ENCODE results near the gene DPAGT1. TPM values are rescaled to one million over a fixed set of nuclear protein-coding genes. Genes with fewer than 3 reads are reported as not detected.

The DPAGT1 gene
- total RNA-seq, 2 experiments from 2014 or later = 31.7 to 83.4 TPM

GRCh38 chr11:119117004-119117706 lies 15.5 kb upstream of the DPAGT1 start:
- H3K79me2 ChIP-seq (ENCODE audit: insufficient read depth, low read depth, low read length) = peaks cover 4% of the 10 kb centered on the region; the same call in 1 of the 2 replicates

GRCh38 chr11:119116601-119117000 lies 14.9 kb upstream of the DPAGT1 start:
- Histone ChIP-seq H3K9me2 (ENCODE audit: insufficient read depth, low read length) (no peaks in the 10 kb centered on the region), H3K9me3 (ENCODE audit: low read length) (no peaks in the 10 kb centered on the region), H3K79me2 (ENCODE audit: insufficient read depth, low read depth, low read length) (no peaks in the 10 kb centered on the region), H3K4me1 (ENCODE audit: insufficient read depth, low read length, poor library complexity, severe bottlenecking) (peaks cover 9% of the 10 kb centered on the region), H3K4me3 (ENCODE audit: low read depth, low read length, poor library complexity, severe bottlenecking) (no peak overlapping the region), H3K36me3 (ENCODE audit: insufficient read depth, low read length) (peaks cover 18% of the 10 kb centered on the region), H3K27ac (ENCODE audit: low read depth, low read length, poor library complexity, severe bottlenecking) (no peak overlapping the region), H3K4me2 (ENCODE audit: low read length) (no peak overlapping the region), H4K20me1 (ENCODE audit: insufficient read depth, low read length) (no peaks in the 10 kb centered on the region), H2AFZ (ENCODE audit: low read length) (no peak overlapping the region)
- POLR2A ChIA-PET = interaction anchor here (1.1 kb wide), 1 partner anchor 9 kb away, joined by 3 read pairs; the partner anchor contains the start of gene C2CD2L
- TF ChIP-seq EZH2phosphoT487 (IDR thresholded peaks at IDR 0.05; ENCODE audit: borderline replicate concordance, low read depth, low read length) (no peak), CTCF (conservative IDR thresholded peaks at IDR 0.05; ENCODE audit: low read length) (no peak)
- no peak for DNase-seq (ENCODE audit: low spot score)
- intact Hi-C loops (cut with micrococcal nuclease; ENCODE audit: unreplicated experiment) = no loop called here
- CTCF ChIA-PET (ENCODE audit: unreplicated experiment) = interaction anchor here (0.6 kb wide), 1 partner anchor 10 kb away, joined by 3 read pairs; no protein-coding TSS in a partner anchor
- BruUV-seq (replicated peaks) = no TSS peak

More at GRCh38 chr11:119117004-119117706, 15.5 kb upstream of the DPAGT1 start:
- ChIA-PET CTCF (ENCODE audit: unreplicated experiment) (no interaction called here), POLR2A (interaction anchor here (0.7 to 2.5 kb wide), 3 partner anchors 8 to 64 kb away, joined by 3 to 8 read pairs (median 3); no protein-coding TSS in a partner anchor)
- no peak for TF ChIP-seq CTCF (conservative IDR thresholded peaks at IDR 0.05; ENCODE audit: low read length)
- TF ChIP-seq EZH2phosphoT487 (IDR thresholded peaks at IDR 0.05; ENCODE audit: borderline replicate concordance, low read depth, low read length) = no peak
- Histone ChIP-seq H3K9me3 (ENCODE audit: low read length) (no peaks in the 10 kb centered on the region), H3K36me3 (ENCODE audit: insufficient read depth, low read length) (peaks cover 15% of the 10 kb centered on the region), H3K9me2 (ENCODE audit: insufficient read depth, low read length) (no peaks in the 10 kb centered on the region), H3K27ac (ENCODE audit: low read depth, low read length, poor library complexity, severe bottlenecking) (no peak overlapping the region), H2AFZ (ENCODE audit: low read length) (no peak overlapping the region), H3K4me2 (ENCODE audit: low read length) (no peak overlapping the region), H3K4me3 (ENCODE audit: low read depth, low read length, poor library complexity, severe bottlenecking) (no peak overlapping the region), H3K4me1 (ENCODE audit: insufficient read depth, low read length, poor library complexity, severe bottlenecking) (peaks cover 9% of the 10 kb centered on the region), H4K20me1 (ENCODE audit: insufficient read depth, low read length) (no peaks in the 10 kb centered on the region)
- BruUV-seq (replicated peaks) = no TSS peak
- intact Hi-C loops (cut with micrococcal nuclease; ENCODE audit: unreplicated experiment) = no loop called here
- DNase-seq (ENCODE audit: low spot score) = no peak

- Histone ChIP-seq H3K4me2 (ENCODE audit: low read length) (no peak overlapping the region), H3K36me3 (ENCODE audit: insufficient read depth, low read length) (peaks cover 22% of the 10 kb centered on the region)
- POLR2A ChIA-PET = interaction anchor here (1.1 kb wide), 1 partner anchor 9 kb away, joined by 3 read pairs; the partner anchor contains the start of gene C2CD2L
Measured at GRCh38 chr11:119116235-119116594, 14.6 kb upstream of the DPAGT1 start.

More at GRCh38 chr11:119116235-119116594, 14.6 kb upstream of the DPAGT1 start:
- Histone ChIP-seq H3K9me3 (ENCODE audit: low read length) (no peaks in the 10 kb centered on the region), H3K4me3 (ENCODE audit: low read depth, low read length, poor library complexity, severe bottlenecking) (no peak overlapping the region), H4K20me1 (ENCODE audit: insufficient read depth, low read length) (no peaks in the 10 kb centered on the region), H3K9me2 (ENCODE audit: insufficient read depth, low read length) (no peaks in the 10 kb centered on the region), H3K27ac (ENCODE audit: low read depth, low read length, poor library complexity, severe bottlenecking) (no peak overlapping the region), H3K79me2 (ENCODE audit: insufficient read depth, low read depth, low read length) (no peaks in the 10 kb centered on the region), H3K4me1 (ENCODE audit: insufficient read depth, low read length, poor library complexity, severe bottlenecking) (peaks cover 9% of the 10 kb centered on the region), H2AFZ (ENCODE audit: low read length) (no peak overlapping the region)
- no peak for DNase-seq (ENCODE audit: low spot score)
- intact Hi-C loops (cut with micrococcal nuclease; ENCODE audit: unreplicated experiment) = no loop called here
- CTCF ChIA-PET (ENCODE audit: unreplicated experiment) = interaction anchor here (0.6 kb wide), 1 partner anchor 9 kb away, joined by 3 read pairs; no protein-coding TSS in a partner anchor
- no peak for TF ChIP-seq EZH2phosphoT487 (IDR thresholded peaks at IDR 0.05; ENCODE audit: borderline replicate concordance, low read depth, low read length)
- no peak for TF ChIP-seq CTCF (conservative IDR thresholded peaks at IDR 0.05; ENCODE audit: low read length)
- no TSS peak for BruUV-seq (replicated peaks)
